GM21390 (cell line): Measurements from ENCODE around the gene KCNJ12.
"Not testable (repeated sequence)": the region's sequence is repeated elsewhere in the genome, so short reads cannot be mapped to it uniquely, and the experiment has no call there.

Experiments used
- ATAC-seq: cut with Tn5 transposase; IDR thresholded peaks from one replicate; pipeline ENCODE4 v1.9.1; 2021; ENCODE audit not compliant: unreplicated experiment

Gene KCNJ12

GRCh38 chr17:21382560-21383495, 6.7 kb downstream of the KCNJ12 start:
- ATAC-seq = no peak

- ATAC-seq = no peak
Measured at GRCh38 chr17:21385281-21385845, 9.2 kb downstream of the KCNJ12 start.

- ATAC-seq = no peak
Measured at GRCh38 chr17:21387616-21388015, 11.5 kb downstream of the KCNJ12 start.

GRCh38 chr17:21388066-21388465, 11.9 kb downstream of the KCNJ12 start:
- no peak for ATAC-seq

GRCh38 chr17:21388944-21389343, 12.8 kb downstream of the KCNJ12 start:
- no peak for ATAC-seq

- no peak for ATAC-seq
Measured at GRCh38 chr17:21389394-21389793, 13.2 kb downstream of the KCNJ12 start.

- ATAC-seq = no peak
Measured at GRCh38 chr17:21390294-21390693, 14.1 kb downstream of the KCNJ12 start.

- no peak for ATAC-seq
Measured at GRCh38 chr17:21392266-21392665, 16.1 kb downstream of the KCNJ12 start.

- ATAC-seq = no peak
Measured at GRCh38 chr17:21394265-21394664, 18.1 kb downstream of the KCNJ12 start.

- ATAC-seq = no peak
Measured at GRCh38 chr17:21395764-21396163, 19.6 kb downstream of the KCNJ12 start.

GRCh38 chr17:21396237-21396636, 20.1 kb downstream of the KCNJ12 start:
- no peak for ATAC-seq

- ATAC-seq = no peak
Measured at GRCh38 chr17:21397341-21398190, 21.4 kb downstream of the KCNJ12 start.

- ATAC-seq = no peak
Measured at GRCh38 chr17:21399474-21400186, 23.5 kb downstream of the KCNJ12 start.

- not testable (repeated sequence) for ATAC-seq
Measured at GRCh38 chr17:21400187-21400569, 24.0 kb downstream of the KCNJ12 start.

- ATAC-seq = no peak
Measured at GRCh38 chr17:21400816-21401593, 24.8 kb downstream of the KCNJ12 start.

- ATAC-seq = not testable (repeated sequence)
Measured at GRCh38 chr17:21402166-21402571, 26.0 kb downstream of the KCNJ12 start.

- not testable (repeated sequence) for ATAC-seq
Measured at GRCh38 chr17:21402926-21403325, 26.8 kb downstream of the KCNJ12 start.

GRCh38 chr17:21404106-21404505, 27.9 kb downstream of the KCNJ12 start:
- not testable (repeated sequence) for ATAC-seq

- ATAC-seq = not testable (repeated sequence)
Measured at GRCh38 chr17:21404539-21404938, 28.4 kb downstream of the KCNJ12 start.
